ENCODE results near the gene DYRK1B.

GRCh38 chr19:39778763-39779162, 55.2 kb downstream of the DYRK1B start, which contains the start of gene LEUTX:
- TF ChIP-seq, protein P1, sequence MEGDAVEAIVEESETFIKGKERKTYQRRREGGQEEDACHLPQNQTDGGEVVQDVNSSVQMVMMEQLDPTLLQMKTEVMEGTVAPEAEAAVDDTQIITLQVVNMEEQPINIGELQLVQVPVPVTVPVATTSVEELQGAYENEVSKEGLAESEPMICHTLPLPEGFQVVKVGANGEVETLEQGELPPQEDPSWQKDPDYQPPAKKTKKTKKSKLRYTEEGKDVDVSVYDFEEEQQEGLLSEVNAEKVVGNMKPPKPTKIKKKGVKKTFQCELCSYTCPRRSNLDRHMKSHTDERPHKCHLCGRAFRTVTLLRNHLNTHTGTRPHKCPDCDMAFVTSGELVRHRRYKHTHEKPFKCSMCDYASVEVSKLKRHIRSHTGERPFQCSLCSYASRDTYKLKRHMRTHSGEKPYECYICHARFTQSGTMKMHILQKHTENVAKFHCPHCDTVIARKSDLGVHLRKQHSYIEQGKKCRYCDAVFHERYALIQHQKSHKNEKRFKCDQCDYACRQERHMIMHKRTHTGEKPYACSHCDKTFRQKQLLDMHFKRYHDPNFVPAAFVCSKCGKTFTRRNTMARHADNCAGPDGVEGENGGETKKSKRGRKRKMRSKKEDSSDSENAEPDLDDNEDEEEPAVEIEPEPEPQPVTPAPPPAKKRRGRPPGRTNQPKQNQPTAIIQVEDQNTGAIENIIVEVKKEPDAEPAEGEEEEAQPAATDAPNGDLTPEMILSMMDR (IDR thresholded peaks at IDR 0.05) = no peak
- no peak for TF ChIP-seq POLR2A (IDR thresholded peaks at IDR 0.05)
- TF ChIP-seq POLR2AphosphoS5 (IDR thresholded peaks at IDR 0.05) = no peak
